GM18858 (cell line): ENCODE measurements around the gene CLDN9.
"Not testable (repeated sequence)": the region's sequence is repeated elsewhere in the genome, so short reads cannot be mapped to it uniquely, and the experiment has no call there.

Source experiments
- ATAC-seq: cut with Tn5 transposase; IDR thresholded peaks from one replicate; pipeline ENCODE4 v1.9.1; 2021; ENCODE audit not compliant: unreplicated experiment

CLDN9 gene

GRCh38 chr16:3030222-3031212 is 17.8 kb downstream of the CLDN9 start:
- no peak for ATAC-seq

GRCh38 chr16:3032624-3033023 is 19.9 kb downstream of the CLDN9 start:
- ATAC-seq = no peak

GRCh38 chr16:3035289-3035971 is 22.7 kb downstream of the CLDN9 start:
- ATAC-seq = no peak

- no peak for ATAC-seq
Measured at GRCh38 chr16:3035972-3036725, 23.4 kb downstream of the CLDN9 start.

- no peak for ATAC-seq
Measured at GRCh38 chr16:3036726-3037315, 24.1 kb downstream of the CLDN9 start, which contains the start of gene BICDL2. Gene BICDL2, minus strand, starts transcription at chr16:3036944. Its CDS starts 1,448 bp downstream, at chr16:3035496.

- no peak for ATAC-seq
Measured at GRCh38 chr16:3038256-3038655, 25.5 kb downstream of the CLDN9 start.

GRCh38 chr16:3038896-3039295 is 26.2 kb downstream of the CLDN9 start:
- no peak for ATAC-seq

GRCh38 chr16:3042376-3042775 is 29.7 kb downstream of the CLDN9 start:
- no peak for ATAC-seq

- no peak for ATAC-seq
Measured at GRCh38 chr16:3044708-3045107, 32.0 kb downstream of the CLDN9 start.

- ATAC-seq = no peak
Measured at GRCh38 chr16:3045758-3046640, 33.3 kb downstream of the CLDN9 start, which contains the start of gene MMP25. Gene MMP25, plus strand, starts transcription at chr16:3046561. Its CDS starts 357 bp downstream, at chr16:3046918.

GRCh38 chr16:3046641-3047386 is 34.1 kb downstream of the CLDN9 start:
- ATAC-seq = no peak

GRCh38 chr16:3047387-3047720 is 34.6 kb downstream of the CLDN9 start:
- no peak for ATAC-seq

- ATAC-seq = no peak
Measured at GRCh38 chr16:3049921-3050481, 37.3 kb downstream of the CLDN9 start.

GRCh38 chr16:3050487-3050886 is 37.8 kb downstream of the CLDN9 start:
- no peak for ATAC-seq

- ATAC-seq = no peak
Measured at GRCh38 chr16:3051009-3051408, 38.3 kb downstream of the CLDN9 start.

- ATAC-seq = no peak
Measured at GRCh38 chr16:3051494-3051893, 38.8 kb downstream of the CLDN9 start.

GRCh38 chr16:3052571-3053329 is 40.0 kb downstream of the CLDN9 start:
- ATAC-seq = not testable (repeated sequence)

GRCh38 chr16:3053330-3053710 is 40.6 kb downstream of the CLDN9 start:
- not testable (repeated sequence) for ATAC-seq
